ENCODE results near the gene PRKG1. TPM values are rescaled to one million over a fixed set of nuclear protein-coding genes. Genes with fewer than 3 reads are reported as not detected.

Gene PRKG1
- total and polyA plus RNA-seq, 2 of the 8 experiments (the other 6 are each of a cell fraction or from before 2014, with no cell fraction given): 4.2 to 15.2 TPM

GRCh38 chr10:51744235-51745000 is 670.1 kb downstream of the PRKG1 start:
- H4K5ac ChIP-seq (ENCODE audit: insufficient read length, low read depth, low read length): no peak overlapping the region
- POLR2A ChIA-PET (ENCODE audit: partially characterized antibody): no interaction called here
- no peak overlapping the region for H3K27ac ChIP-seq (ENCODE audit: low read depth, low read length)

More at GRCh38 chr10:51744235-51745000, 670.1 kb downstream of the PRKG1 start:
- Histone ChIP-seq H2BK20ac (ENCODE audit: low read length) (no peak overlapping the region), H2AFZ (ENCODE audit: low read length) (no peak overlapping the region), H3K27me3 (replicated peaks in 1 of 4; ENCODE audit: control insufficient read depth in 3 of 4, extremely low read depth in 1 of 4, insufficient read depth in 3 of 4, low read length in 3 of 4) (no peaks in the 10 kb centered on the region), H3K9me3 (ENCODE audit: insufficient read depth in 2 of 2, low read depth in 1 of 2, low read length in 1 of 2) (no peaks in the 10 kb centered on the region), H2BK12ac (ENCODE audit: low read depth, low read length) (no peak overlapping the region), H3K4me3 (ENCODE audit: extremely low read depth in 1 of 4, insufficient read depth in 2 of 4, low read depth in 3 of 4, low read length in 4 of 4) (no peak overlapping the region), H3K56ac (replicated peaks; ENCODE audit: insufficient read length, low read depth, low read length) (no peak overlapping the region), H4K91ac (replicated peaks; ENCODE audit: insufficient read length, low read length) (no peak overlapping the region), H4K20me1 (replicated peaks in 1 of 2; ENCODE audit: control insufficient read depth in 1 of 2, insufficient read depth in 2 of 2, low read length in 2 of 2) (no peaks in the 10 kb centered on the region), H2AK5ac (ENCODE audit: low read depth, low read length) (no peak overlapping the region), H3K4ac (replicated peaks; ENCODE audit: insufficient read length, low read depth, low read length) (no peak overlapping the region), H2BK15ac (ENCODE audit: low read length) (no peak overlapping the region), H3K9ac (replicated peaks in 1 of 4; ENCODE audit: extremely low read depth in 1 of 4, low read depth in 3 of 4, low read length in 3 of 4) (no peak overlapping the region), H3K79me1 (ENCODE audit: low read depth, low read length) (no peaks in the 10 kb centered on the region), H3K14ac (ENCODE audit: insufficient read length) (no peak overlapping the region), H3K79me2 (ENCODE audit: control insufficient read depth in 1 of 2, insufficient read depth in 2 of 2, low read length in 2 of 2) (no peaks in the 10 kb centered on the region), H3K23me2 (ENCODE audit: low read depth, low read length) (no peaks in the 10 kb centered on the region; the same call in 1 of the 2 replicates), H3K4me1 (replicated peaks in 1 of 4; ENCODE audit: control insufficient read depth in 3 of 4, insufficient read depth in 4 of 4, low read length in 3 of 4) (peaks cover 0 to 6% (median 4%) of the 10 kb centered on the region in 4 experiments; a peak in 4 of 7 replicates), H2BK5ac (ENCODE audit: low read depth, low read length) (no peak overlapping the region), H3K4me2 (ENCODE audit: insufficient read depth in 1 of 2, low read depth in 2 of 2, low read length in 2 of 2) (no peak overlapping the region), H3K23ac (ENCODE audit: insufficient read length) (no peak overlapping the region), H3K36me3 (ENCODE audit: control insufficient read depth in 2 of 4, insufficient read depth in 4 of 4, low read length in 3 of 4) (no peaks in the 10 kb centered on the region; a peak in 1 of 8 replicates), H2BK120ac (replicated peaks; ENCODE audit: low read depth, low read length) (no peak overlapping the region), H4K8ac (ENCODE audit: extremely low read depth, insufficient read depth, low read length) (no peak overlapping the region), H3K18ac (ENCODE audit: extremely low read depth, low read length) (no peak overlapping the region)
- no peak for FAIRE-seq
- TF ChIP-seq BCL11A (IDR thresholded peaks at IDR 0.05; ENCODE audit: low read depth in 2 of 2, low read length in 2 of 2): no peak
- TF ChIP-seq HDAC6 (IDR thresholded peaks at IDR 0.05; ENCODE audit: low read depth, low read length): no peak
- TF ChIP-seq NRF1 (IDR thresholded peaks at IDR 0.05; ENCODE audit: low read depth, low read length): no peak
- no peak for DNase-seq (ENCODE audit: low read depth in 1 of 2, low spot score in 2 of 2)
- CTCF ChIA-PET (ENCODE audit: partially characterized antibody): interaction anchor here (0.8 to 1.2 kb wide), 3 partner anchors 9 to 680 kb away, joined by 3 to 6 read pairs (median 3); no protein-coding TSS in a partner anchor
- 90 to 100% methylated on average over 1 to 6 of the region's 6 CpGs for WGBS, 2 experiments (ENCODE audit: extremely low coverage in 1 of 2, insufficient coverage in 1 of 2, insufficient read length in 1 of 2, insufficient replicate concordance in 2 of 2, low coverage in 1 of 2, low lambda C conversion rate in 2 of 2, missing lambda C conversion rate in 1 of 2)

All from H1 (cell line).